Omental fat pad (tissue), 4 donors: ENCODE results near the gene EPB41L4B. TPM values are rescaled to one million over a fixed set of nuclear protein-coding genes. Genes with fewer than 3 reads are reported as not detected.
"Not testable (repeated sequence)": the region's sequence is repeated elsewhere in the genome, so short reads cannot be mapped to it uniquely, and the experiment has no call there.

Experiments used
- ATAC-seq: fragments of 150-250 bp; one replicate; pipeline ENCODE4 v1.9.1; 2016; ENCODE audit warnings: mild to moderate bottlenecking, moderate library complexity; ENCODE audit not compliant: low FRiP score
- DNase-seq: peaks from one replicate; pipeline ENCODE4 v3.0.0-alpha.2; 2019; ENCODE audit warnings: low spot score
- small RNA-seq: library from RNA; depleted of rRNA; stranded (forward); fragments of <200 nt; gene quantifications from one replicate; pipeline ENCODE3, GENCODE V24; 2016
- total RNA-seq, 4 donors: library from RNA; depleted of rRNA; stranded (reverse); fragments of >200 nt; gene quantifications; one replicate each; pipeline ENCODE4 v1.1.0, GENCODE V29; 2016
- TF ChIP-seq, protein P1 (sequence below), 3 donors: fragments of 450-650 bp; IDR thresholded peaks; one replicate each; pipeline ENCODE4 v1.5.1; 2016 to 2017; ENCODE audit warnings: antibody characterized with exemption in 3 of 3, mild to moderate bottlenecking in 3 of 3, moderate library complexity in 2 of 3

The EPB41L4B gene
- total RNA-seq, 4 donors from 2014 or later = 6.3 to 47.7 (median 33.6) TPM

DNA sequence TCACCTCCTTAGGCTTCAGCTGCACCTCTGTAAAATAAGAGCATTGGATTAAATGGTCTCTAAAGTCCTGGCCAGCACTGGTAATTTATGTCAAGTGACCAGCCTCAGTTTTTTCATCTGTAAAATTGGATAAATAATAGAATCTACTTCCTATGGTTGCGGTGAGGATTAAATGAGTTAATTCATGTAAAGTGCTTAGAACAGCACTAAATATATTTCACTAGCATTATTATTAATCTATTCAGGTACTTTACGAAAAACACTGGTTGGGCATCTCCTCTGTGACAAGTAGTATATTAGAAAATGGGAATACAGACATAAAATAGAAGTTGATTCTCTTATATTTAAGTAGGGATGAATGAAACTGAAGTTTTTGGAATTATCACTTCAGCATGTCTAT, 187.3 kb downstream of the EPB41L4B start:
- DNase-seq (no peak), ATAC-seq (no peak)
- TF ChIP-seq, protein P1, sequence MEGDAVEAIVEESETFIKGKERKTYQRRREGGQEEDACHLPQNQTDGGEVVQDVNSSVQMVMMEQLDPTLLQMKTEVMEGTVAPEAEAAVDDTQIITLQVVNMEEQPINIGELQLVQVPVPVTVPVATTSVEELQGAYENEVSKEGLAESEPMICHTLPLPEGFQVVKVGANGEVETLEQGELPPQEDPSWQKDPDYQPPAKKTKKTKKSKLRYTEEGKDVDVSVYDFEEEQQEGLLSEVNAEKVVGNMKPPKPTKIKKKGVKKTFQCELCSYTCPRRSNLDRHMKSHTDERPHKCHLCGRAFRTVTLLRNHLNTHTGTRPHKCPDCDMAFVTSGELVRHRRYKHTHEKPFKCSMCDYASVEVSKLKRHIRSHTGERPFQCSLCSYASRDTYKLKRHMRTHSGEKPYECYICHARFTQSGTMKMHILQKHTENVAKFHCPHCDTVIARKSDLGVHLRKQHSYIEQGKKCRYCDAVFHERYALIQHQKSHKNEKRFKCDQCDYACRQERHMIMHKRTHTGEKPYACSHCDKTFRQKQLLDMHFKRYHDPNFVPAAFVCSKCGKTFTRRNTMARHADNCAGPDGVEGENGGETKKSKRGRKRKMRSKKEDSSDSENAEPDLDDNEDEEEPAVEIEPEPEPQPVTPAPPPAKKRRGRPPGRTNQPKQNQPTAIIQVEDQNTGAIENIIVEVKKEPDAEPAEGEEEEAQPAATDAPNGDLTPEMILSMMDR (IDR thresholded peaks at IDR 0.05) = no peak

DNA sequence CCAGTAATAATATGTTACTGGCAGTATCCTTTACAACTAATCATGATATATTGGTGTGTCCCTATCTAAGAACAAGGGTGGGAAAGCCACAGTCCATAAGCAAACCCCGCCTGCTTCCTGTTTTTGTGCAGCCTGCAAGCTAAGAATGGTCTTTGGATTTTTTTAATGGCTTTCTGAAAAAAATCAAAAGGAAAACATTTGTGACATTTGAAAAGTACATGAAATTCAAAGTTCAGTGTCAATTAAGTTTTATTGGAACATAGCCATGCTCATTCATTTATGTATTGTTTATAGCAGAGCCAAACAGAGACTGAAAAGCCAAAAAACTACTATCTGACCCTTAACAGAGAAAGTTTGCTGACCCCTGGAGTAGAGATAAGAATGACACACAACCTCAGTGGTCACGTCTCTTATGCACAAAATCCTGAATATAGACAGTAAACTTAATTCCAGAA, 188.3 kb downstream of the EPB41L4B start:
- no peak for DNase-seq
- ATAC-seq = no peak
- TF ChIP-seq, protein P1 (IDR thresholded peaks at IDR 0.05) = no peak

DNA sequence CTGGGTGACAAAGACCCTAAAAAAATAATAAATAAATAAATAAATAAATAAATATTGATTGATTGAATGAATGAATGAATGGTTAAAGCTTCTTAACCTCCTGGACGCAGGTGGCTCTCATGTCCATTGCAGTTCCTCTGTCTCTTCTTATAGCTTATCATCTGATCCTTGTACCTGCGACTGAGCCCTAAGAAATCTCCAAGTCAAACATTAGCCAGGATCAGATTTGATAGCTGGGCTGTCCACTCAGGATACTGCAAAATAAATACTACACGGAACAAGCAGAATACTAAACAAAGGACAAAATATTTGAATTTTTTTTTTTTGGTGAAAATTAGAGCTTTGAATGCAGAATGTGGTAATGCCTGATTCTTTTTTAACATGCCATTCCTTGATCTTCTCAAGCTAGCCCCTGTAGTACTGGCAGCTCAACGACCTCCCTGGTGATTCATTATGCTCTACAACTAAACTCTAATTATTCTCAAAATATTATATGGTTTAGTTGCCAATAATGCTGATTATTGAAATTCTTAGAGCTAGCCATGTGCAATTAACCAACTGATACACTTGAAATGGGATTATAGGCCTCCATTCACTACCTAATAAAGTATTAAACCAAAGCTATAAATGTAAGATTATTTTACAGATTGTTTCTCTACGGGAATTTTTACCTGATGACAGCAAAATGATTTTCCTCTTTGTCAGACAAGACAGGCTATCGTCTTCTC, 191.2 kb downstream of the EPB41L4B start:
- DNase-seq = no peak
- TF ChIP-seq, protein P1 (IDR thresholded peaks at IDR 0.05) = no peak
- ATAC-seq = no peak

DNA sequence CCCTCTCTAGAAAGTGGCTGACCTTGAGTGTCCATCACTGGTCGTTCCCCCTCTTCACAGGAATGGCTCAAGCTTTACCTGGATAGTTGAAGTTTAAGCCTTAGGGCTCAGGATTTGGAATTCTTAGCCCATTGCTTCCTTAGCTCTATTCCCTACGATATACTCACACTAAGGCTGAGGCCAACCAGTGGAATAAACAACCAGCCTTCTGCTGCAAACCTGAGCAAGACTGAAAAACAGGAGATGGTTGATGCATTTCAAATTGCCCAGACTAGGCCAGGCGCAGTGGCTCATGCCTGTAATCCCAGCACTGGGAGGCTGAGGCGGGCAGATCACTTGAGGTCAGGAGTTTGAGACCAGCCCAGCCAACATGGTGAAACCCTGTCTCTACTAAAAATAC, 194.2 kb downstream of the EPB41L4B start:
- DNase-seq, ATAC-seq: not testable (repeated sequence)

DNA sequence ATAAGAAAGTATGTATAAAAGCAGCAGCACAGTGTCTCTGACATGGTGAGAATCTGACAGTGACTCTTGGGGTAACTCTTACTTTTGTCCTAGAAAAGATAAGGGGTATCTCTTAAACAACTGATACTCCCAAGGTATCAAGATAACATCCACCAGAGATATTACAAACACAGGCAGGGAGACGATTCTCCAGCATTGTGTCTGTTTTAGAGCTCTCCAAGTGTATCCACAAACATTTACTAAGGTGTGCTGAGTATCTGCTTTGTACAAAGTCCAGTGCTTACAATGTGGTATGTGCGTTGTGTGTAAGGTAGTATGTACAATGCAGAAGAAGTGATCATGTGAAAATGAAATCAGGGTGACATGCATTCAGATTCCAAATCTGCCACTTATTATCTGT, 196.7 kb downstream of the EPB41L4B start:
- DNase-seq (no peak), ATAC-seq (no peak)
- TF ChIP-seq, protein P1 (IDR thresholded peaks at IDR 0.05) = no peak

DNA sequence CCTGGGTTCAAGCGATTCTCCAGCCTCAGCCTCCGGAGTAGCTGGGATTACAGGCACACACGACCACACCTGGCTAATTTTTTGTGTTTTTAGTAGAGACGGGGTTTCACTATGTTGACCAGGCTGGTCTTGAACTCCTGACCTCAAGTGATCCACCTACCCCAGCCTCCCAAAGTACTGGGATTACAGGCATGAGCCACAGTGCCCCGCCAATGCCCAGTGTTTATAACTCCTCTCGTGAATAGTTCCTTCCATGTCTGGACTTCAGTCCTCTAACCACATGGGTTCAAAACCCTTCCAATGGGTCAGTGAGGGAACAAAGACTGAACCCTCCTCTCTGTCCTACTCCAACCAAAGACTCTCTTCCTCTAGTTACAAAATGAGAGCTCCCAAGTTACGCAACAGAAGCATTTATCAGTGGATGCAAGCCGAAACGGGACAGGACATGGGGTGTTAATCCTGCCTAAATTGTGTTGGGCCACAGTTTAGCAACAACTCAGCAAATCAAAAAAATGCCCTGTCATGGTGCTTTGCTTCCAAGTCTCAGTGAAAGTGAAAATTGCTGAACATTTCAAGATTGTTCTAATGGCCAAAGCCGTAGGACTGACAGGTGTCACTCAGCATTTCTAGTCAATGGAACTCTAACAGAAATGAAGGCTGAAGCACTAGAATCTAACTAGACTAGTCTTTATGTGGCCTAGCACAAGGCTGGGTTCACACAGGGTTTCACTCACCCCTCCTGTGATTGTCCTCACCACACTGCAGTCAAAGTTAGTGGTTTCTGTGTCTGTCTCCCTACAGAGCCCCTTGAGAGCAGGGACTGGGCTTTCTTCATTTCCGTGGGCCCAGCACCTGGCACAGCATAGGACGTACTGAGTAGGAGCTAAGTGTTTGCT, 197.9 kb downstream of the EPB41L4B start:
- TF ChIP-seq, protein P1 (IDR thresholded peaks at IDR 0.05) = no peak
- no peak for DNase-seq

More for the DNA sequence above, 197.9 kb downstream of the EPB41L4B start:
- no peak for ATAC-seq

Small RNA genes lying within 50 kb of the gene (small RNA-seq; reads per million reads assigned to genes)
- gene RF00019 = not detected
- not detected for gene RNU6-984P

Other genes with a start within 250 kb of the EPB41L4B start
- gene TMEM245, start 201.1 kb downstream of the EPB41L4B start, total RNA-seq = 10 to 100 TPM; 64.8 to 91.5 (median 76.5) TPM
- under 1 TPM in 3 of 4 donors, not detected in 1; 0.06 to 0.24 (median 0.16) TPM for gene FRRS1L, start 153.8 kb downstream of the EPB41L4B start, total RNA-seq
- 10 to 100 TPM in 2 of 4 donors, 1 to 10 TPM in 2; 4.1 to 14.6 (median 7.8) TPM for gene PTPN3, start 177.2 kb upstream of the EPB41L4B start, total RNA-seq